Right hindlimb (tissue), 1 donor: ENCODE results near the gene ELL.
A peak's percentile ranks its signal among the peaks of the same experiment; 100 is the strongest.
"Not testable (repeated sequence)": the region's sequence is repeated elsewhere in the genome, so short reads cannot be mapped to it uniquely, and the experiment has no call there.

Experiments
- DNase-seq: peaks from one replicate; pipeline ENCODE4 v3.0.0-alpha.2; 2018

Gene ELL

GRCh38 chr19:18418483-18419194 lies 103.2 kb downstream of the ELL start:
- DNase-seq: peak; percentile 59

- no peak for DNase-seq
Measured at GRCh38 chr19:18418029-18418482, 103.8 kb downstream of the ELL start.

GRCh38 chr19:18417250-18418028 lies 104.4 kb downstream of the ELL start:
- peak; percentile 95 for DNase-seq

- DNase-seq: peak; percentile 96
Measured at GRCh38 chr19:18416778-18417249, 105.1 kb downstream of the ELL start.

- DNase-seq: peak; percentile 92
Measured at GRCh38 chr19:18415178-18415867, 106.5 kb downstream of the ELL start.

GRCh38 chr19:18414504-18415177 lies 107.2 kb downstream of the ELL start:
- DNase-seq: peak; percentile 71

- DNase-seq: peak; percentile 20
Measured at GRCh38 chr19:18412610-18413239, 109.1 kb downstream of the ELL start.

GRCh38 chr19:18408053-18408476 lies 113.8 kb downstream of the ELL start:
- DNase-seq: peak; percentile 21

GRCh38 chr19:18406749-18407148 lies 115.1 kb downstream of the ELL start:
- DNase-seq: no peak

GRCh38 chr19:18405754-18406153 lies 116.1 kb downstream of the ELL start:
- DNase-seq: not testable (repeated sequence)

- not testable (repeated sequence) for DNase-seq
Measured at GRCh38 chr19:18402455-18403248, 119.2 kb downstream of the ELL start.

- DNase-seq: peak; percentile 84
Measured at GRCh38 chr19:18401580-18402112, 120.2 kb downstream of the ELL start.

GRCh38 chr19:18399008-18399407 lies 122.9 kb downstream of the ELL start:
- DNase-seq: no peak

- DNase-seq: peak; percentile 38
Measured at GRCh38 chr19:18397242-18398202, 124.3 kb downstream of the ELL start, which contains the start of gene LRRC25. Gene LRRC25, minus strand, starts transcription at chr19:18397622. Its CDS starts 659 bp downstream, at chr19:18396963.

GRCh38 chr19:18396471-18397241 lies 125.2 kb downstream of the ELL start:
- DNase-seq: no peak

- no peak for DNase-seq
Measured at GRCh38 chr19:18393836-18394235, 128.0 kb downstream of the ELL start.

- no peak for DNase-seq
Measured at GRCh38 chr19:18392926-18393325, 128.9 kb downstream of the ELL start.
